Measurements from ENCODE around the gene KCNMA1. TPM values are rescaled to one million over a fixed set of nuclear protein-coding genes. Genes with fewer than 3 reads are reported as not detected.

KCNMA1 gene
- total RNA-seq, 3 donors from 2014 or later = 13.6 to 37.8 (median 15.1) TPM

DNA sequence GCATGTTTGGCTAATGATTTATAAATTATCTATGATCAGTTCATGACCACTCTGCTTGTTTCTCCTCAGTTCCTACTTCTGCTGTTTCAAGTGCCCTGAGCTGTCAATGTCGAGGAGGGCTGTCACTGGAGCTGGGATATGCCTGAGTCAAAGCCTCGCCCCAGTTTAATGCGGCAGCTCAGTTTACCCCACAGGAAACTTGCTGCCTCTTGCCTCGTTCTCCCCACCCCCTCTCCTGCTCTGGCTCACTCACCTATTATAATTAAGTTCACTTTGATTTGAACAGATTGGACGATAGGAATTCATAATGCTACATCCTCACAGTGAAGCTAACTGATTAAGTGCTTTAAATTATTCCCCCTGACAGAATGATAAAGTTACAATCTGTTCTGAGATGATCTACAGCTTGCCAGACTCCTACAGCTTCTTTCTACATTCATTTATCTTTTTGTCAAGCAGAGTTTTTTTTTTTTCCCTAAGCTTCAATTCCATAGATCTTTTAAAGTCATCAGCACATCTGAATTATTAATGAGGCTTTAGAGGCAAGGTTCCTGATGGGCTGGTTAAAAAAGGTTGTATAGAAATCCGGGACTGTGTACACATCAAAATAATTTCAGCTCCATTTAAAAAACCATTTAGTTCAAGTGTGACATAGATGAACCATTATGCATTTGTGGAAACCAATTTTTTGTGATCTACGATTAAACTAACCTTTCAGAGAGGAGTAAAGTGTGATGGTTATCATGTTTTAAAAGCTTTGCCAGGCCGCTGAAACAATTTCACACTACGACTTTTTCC is 758.3 kb downstream of the KCNMA1 start:
- no peak overlapping the region for H3K4me3 ChIP-seq
- H3K4me1 ChIP-seq = no peaks in the 10 kb centered on the region
- H3K27ac ChIP-seq = no peak overlapping the region
- intact Hi-C loops (cut with DNase I; ENCODE audit: low total_unique reads) = no loop called here
- no peak for DNase-seq (ENCODE audit: low spot score in 2 of 2)
- no peak for TF ChIP-seq POLR2AphosphoS5 (IDR thresholded peaks at IDR 0.05)
- TF ChIP-seq POLR2A (IDR thresholded peaks at IDR 0.05) = no peak
- TF ChIP-seq, protein P1, sequence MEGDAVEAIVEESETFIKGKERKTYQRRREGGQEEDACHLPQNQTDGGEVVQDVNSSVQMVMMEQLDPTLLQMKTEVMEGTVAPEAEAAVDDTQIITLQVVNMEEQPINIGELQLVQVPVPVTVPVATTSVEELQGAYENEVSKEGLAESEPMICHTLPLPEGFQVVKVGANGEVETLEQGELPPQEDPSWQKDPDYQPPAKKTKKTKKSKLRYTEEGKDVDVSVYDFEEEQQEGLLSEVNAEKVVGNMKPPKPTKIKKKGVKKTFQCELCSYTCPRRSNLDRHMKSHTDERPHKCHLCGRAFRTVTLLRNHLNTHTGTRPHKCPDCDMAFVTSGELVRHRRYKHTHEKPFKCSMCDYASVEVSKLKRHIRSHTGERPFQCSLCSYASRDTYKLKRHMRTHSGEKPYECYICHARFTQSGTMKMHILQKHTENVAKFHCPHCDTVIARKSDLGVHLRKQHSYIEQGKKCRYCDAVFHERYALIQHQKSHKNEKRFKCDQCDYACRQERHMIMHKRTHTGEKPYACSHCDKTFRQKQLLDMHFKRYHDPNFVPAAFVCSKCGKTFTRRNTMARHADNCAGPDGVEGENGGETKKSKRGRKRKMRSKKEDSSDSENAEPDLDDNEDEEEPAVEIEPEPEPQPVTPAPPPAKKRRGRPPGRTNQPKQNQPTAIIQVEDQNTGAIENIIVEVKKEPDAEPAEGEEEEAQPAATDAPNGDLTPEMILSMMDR (IDR thresholded peaks at IDR 0.05) = no peak
- H3K27me3 ChIP-seq = no peaks in the 10 kb centered on the region
- no peaks in the 10 kb centered on the region for H3K9me3 ChIP-seq
- H3K36me3 ChIP-seq = no peaks in the 10 kb centered on the region

DNA sequence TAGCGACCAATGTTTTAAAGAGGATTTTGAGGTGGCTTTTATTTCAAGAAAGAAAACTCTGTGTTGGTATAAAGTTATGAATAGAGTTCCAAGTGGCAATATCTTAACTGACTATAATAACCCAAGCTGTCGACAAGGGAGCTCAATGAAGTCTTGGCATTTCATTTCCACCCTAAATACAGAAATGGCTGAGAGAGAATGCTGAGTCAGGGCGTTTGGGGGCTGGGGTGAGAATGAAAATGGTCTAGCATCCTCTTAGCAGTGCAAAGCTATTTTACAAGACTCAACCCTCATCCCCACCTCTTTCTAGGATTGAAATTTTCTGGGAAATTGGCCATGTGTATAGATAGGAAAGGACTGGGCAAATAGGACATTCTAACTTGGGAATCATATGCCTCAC is 759.1 kb downstream of the KCNMA1 start:
- Histone ChIP-seq H3K4me1 (no peaks in the 10 kb centered on the region), H3K27ac (no peak overlapping the region), H3K9me3 (no peaks in the 10 kb centered on the region), H3K27me3 (no peaks in the 10 kb centered on the region), H3K4me3 (no peak overlapping the region), H3K36me3 (no peaks in the 10 kb centered on the region)
- TF ChIP-seq, protein P1 (IDR thresholded peaks at IDR 0.05) = no peak
- TF ChIP-seq POLR2A (IDR thresholded peaks at IDR 0.05) (no peak), POLR2AphosphoS5 (IDR thresholded peaks at IDR 0.05) (no peak)
- intact Hi-C loops (cut with DNase I; ENCODE audit: low total_unique reads) = no loop called here
- DNase-seq (ENCODE audit: low spot score in 2 of 2) = no peak

DNA sequence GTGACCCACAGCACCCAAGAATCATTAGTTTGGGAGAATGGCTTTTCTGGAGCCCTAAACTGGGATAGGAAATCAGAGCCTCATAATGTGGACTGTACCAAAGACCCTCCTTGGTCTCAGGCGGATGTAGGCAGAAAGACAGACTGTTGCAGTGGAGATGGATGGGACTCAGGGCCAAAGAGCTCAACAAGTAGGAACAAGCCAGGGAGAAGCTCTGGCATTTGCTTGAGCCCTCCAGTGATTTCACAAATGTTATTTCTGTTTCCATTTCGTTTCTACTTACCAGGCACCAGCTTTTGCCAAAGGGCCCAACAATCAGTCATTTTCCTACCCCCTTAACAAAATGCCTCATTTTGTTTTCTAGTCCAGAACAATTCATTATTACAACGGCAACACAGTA is 762.7 kb downstream of the KCNMA1 start:
- Histone ChIP-seq H3K9me3 (no peaks in the 10 kb centered on the region), H3K4me3 (no peak overlapping the region), H3K36me3 (no peaks in the 10 kb centered on the region), H3K27me3 (no peaks in the 10 kb centered on the region), H3K4me1 (no peaks in the 10 kb centered on the region), H3K27ac (peak overlapping the region; percentile 67 to 84)
- TF ChIP-seq POLR2AphosphoS5 (IDR thresholded peaks at IDR 0.05) = no peak
- TF ChIP-seq POLR2A (IDR thresholded peaks at IDR 0.05) = no peak
- TF ChIP-seq, protein P1 (IDR thresholded peaks at IDR 0.05) = no peak
- DNase-seq (ENCODE audit: low spot score in 2 of 2) = peak in 1 of 2 donors; percentile 48
- intact Hi-C loops (cut with DNase I; ENCODE audit: low total_unique reads) = no loop called here

DNA sequence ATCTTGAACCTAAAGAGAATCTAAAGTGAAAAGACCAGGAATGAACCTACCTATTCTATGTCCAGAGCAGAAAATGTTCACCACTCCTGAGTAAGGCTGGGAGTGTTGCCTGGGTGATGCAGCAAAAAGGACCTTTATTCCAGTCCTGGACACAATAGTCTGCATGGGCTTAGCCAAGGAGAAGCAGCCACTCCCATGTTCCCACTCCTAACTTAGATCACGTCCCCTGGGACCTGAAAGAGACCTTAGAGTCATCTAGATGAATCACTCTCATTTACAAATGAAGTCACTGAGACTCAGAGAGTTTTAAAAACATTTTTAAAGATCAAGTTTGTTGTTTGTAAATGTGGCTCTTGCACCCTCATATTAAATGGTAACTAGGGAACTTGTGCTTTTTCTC is 763.4 kb downstream of the KCNMA1 start:
- peak overlapping the region; percentile 67 to 84 for H3K27ac ChIP-seq
- no peaks in the 10 kb centered on the region for H3K27me3 ChIP-seq
- intact Hi-C loops (cut with DNase I; ENCODE audit: low total_unique reads) = no loop called here
- H3K4me1 ChIP-seq = no peaks in the 10 kb centered on the region
- TF ChIP-seq POLR2A (IDR thresholded peaks at IDR 0.05) = no peak
- TF ChIP-seq, protein P1 (IDR thresholded peaks at IDR 0.05) = no peak
- TF ChIP-seq POLR2AphosphoS5 (IDR thresholded peaks at IDR 0.05) = no peak
- H3K36me3 ChIP-seq = no peaks in the 10 kb centered on the region
- no peaks in the 10 kb centered on the region for H3K9me3 ChIP-seq
- H3K4me3 ChIP-seq = no peak overlapping the region
- DNase-seq (ENCODE audit: low spot score in 2 of 2) = no peak

DNA sequence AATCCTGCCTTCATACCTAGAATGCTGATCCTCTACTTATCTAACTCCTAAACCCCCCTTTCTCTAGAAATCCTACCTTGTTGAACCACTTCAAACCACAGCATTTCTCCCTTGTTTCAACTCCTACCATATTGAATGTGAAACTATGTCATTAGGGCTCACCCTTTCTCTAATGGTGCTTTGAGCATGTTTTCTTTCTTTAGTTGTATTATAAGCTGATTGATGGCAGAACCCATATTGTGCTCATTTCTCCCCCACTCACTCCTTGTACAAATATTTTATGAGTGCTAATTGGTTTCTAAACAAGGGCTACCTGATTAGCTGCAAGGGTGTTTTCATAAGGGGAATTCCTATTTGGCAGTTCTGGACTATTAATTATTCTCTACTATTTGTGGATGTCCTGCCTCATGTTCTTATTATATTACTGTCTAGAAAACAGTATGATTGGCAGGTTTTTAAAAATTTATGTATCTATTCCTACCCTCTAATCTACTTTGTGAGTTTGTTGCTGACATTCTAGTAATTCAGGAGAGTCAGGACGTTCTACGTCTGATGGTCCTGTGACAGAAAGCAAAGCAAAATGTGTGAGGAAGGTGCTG is 765.8 kb downstream of the KCNMA1 start:
- H3K4me3 ChIP-seq = no peak overlapping the region
- H3K36me3 ChIP-seq = no peaks in the 10 kb centered on the region
- TF ChIP-seq POLR2AphosphoS5 (IDR thresholded peaks at IDR 0.05) (no peak), POLR2A (IDR thresholded peaks at IDR 0.05) (no peak)
- TF ChIP-seq, protein P1 (IDR thresholded peaks at IDR 0.05) = no peak
- H3K4me1 ChIP-seq = no peaks in the 10 kb centered on the region
- H3K9me3 ChIP-seq = no peaks in the 10 kb centered on the region
- no peaks in the 10 kb centered on the region for H3K27me3 ChIP-seq
- no peak overlapping the region for H3K27ac ChIP-seq
- intact Hi-C loops (cut with DNase I; ENCODE audit: low total_unique reads) = no loop called here
- DNase-seq (ENCODE audit: low spot score in 2 of 2) = no peak
